ENCODE data around the gene LDLRAD2. TPM values are rescaled to one million over a fixed set of nuclear protein-coding genes. Genes with fewer than 3 reads are reported as not detected.

LDLRAD2 gene
- total and polyA plus RNA-seq, 9 of the 15 experiments (the other 6 are each of a cell fraction or from before 2014, with no cell fraction given), result 0.45 to 0.48 TPM; not detected in 7

GRCh38 chr1:21834094-21834493 lies 22.0 kb downstream of the LDLRAD2 start (continued):
- TF ChIP-seq DIDO1 (tag; IDR thresholded peaks at IDR 0.05; ENCODE audit: low read depth), result no peak
- 0 out of 2 replicates have a peak, but pooled peaks have one; percentile 43 for TF ChIP-seq TRIM28 (IDR thresholded peaks at IDR 0.05)
- TF ChIP-seq RHOXF2B (CRISPR knock-in tag; conservative IDR thresholded peaks at IDR 0.05), result no peak
- no peak for TF ChIP-seq RCOR1 (IDR thresholded peaks at IDR 0.05; ENCODE audit: borderline replicate concordance in 1 of 2, low read depth in 2 of 2, low read length in 2 of 2)
- no peak for TF ChIP-seq MYNN (IDR thresholded peaks at IDR 0.05)
- TF ChIP-seq MYNN (CRISPR knock-in tag; IDR thresholded peaks at IDR 0.05), result no peak
- TF ChIP-seq TFE3 (CRISPR knock-in tag; IDR thresholded peaks at IDR 0.05), result no peak
- TF ChIP-seq RBM22 (IDR thresholded peaks at IDR 0.05; ENCODE audit: low read depth, low read length, poor library complexity, severe bottlenecking), result no peak
- peak; percentile 19 to 25 (median 21); a peak in 3 of 6 replicates for TF ChIP-seq CTCF (IDR thresholded peaks at IDR 0.05 in 2 of 3, conservative IDR thresholded peaks at IDR 0.05 in 1 of 3; ENCODE audit: insufficient read depth in 2 of 3, low read depth in 1 of 3, low read length in 3 of 3)
- no peak for TF ChIP-seq ZNF12 (CRISPR knock-in tag; IDR thresholded peaks at IDR 0.05)
- TF ChIP-seq ARNT (IDR thresholded peaks at IDR 0.05), result no peak
- TF ChIP-seq PATZ1 (CRISPR knock-in tag; IDR thresholded peaks at IDR 0.05; ENCODE audit: borderline replicate concordance), result no peak

Measured in K562 (cell line).